Nephron progenitor cell (in vitro differentiated cells): ENCODE data around the gene PLK4.

Source experiments
- DNase-seq: peaks from one replicate; pipeline ENCODE4 v3.0.0; 2021
- H3K27ac Mint-ChIP-seq: 2 replicates; pipeline ENCODE4 v1.8.0; 2021; ENCODE audit warnings: mild to moderate bottlenecking, moderate library complexity, mixed read lengths
- H3K27me3 Mint-ChIP-seq: 2 replicates; pipeline ENCODE4 v1.8.0; 2021; ENCODE audit warnings: mild to moderate bottlenecking, low read depth, mixed read lengths; ENCODE audit not compliant: poor library complexity
- H3K36me3 Mint-ChIP-seq: 2 replicates; pipeline ENCODE4 v1.8.0; 2021; ENCODE audit warnings: low read depth, mixed read lengths
- H3K4me1 Mint-ChIP-seq: 2 replicates; pipeline ENCODE4 v1.8.0; 2021; ENCODE audit warnings: mixed read lengths
- H3K4me3 Mint-ChIP-seq: 2 replicates; pipeline ENCODE4 v1.8.0; 2021; ENCODE audit warnings: mild to moderate bottlenecking, moderate library complexity, mixed read lengths
- H3K9me3 Mint-ChIP-seq: 2 replicates; pipeline ENCODE4 v1.8.0; 2021; ENCODE audit warnings: mild to moderate bottlenecking, moderate library complexity, mixed read lengths
- TF ChIP-seq, protein P1 (sequence below): fragments of 200-600 bp; sonication (generic); IDR thresholded peaks from 2 replicates; pipeline ENCODE4 v1.5.0; 2021; ENCODE audit warnings: antibody characterized with exemption

PLK4 gene

GRCh38 chr4:127936974-127937373 lies 56.3 kb downstream of the PLK4 start:
- H3K27me3 Mint-ChIP-seq, result no peaks in the 10 kb centered on the region
- H3K36me3 Mint-ChIP-seq, result peaks cover 26% of the 10 kb centered on the region
- H3K27ac Mint-ChIP-seq, result no peak overlapping the region
- DNase-seq, result no peak
- H3K9me3 Mint-ChIP-seq, result no peaks in the 10 kb centered on the region
- no peaks in the 10 kb centered on the region for H3K4me1 Mint-ChIP-seq
- TF ChIP-seq, protein P1, sequence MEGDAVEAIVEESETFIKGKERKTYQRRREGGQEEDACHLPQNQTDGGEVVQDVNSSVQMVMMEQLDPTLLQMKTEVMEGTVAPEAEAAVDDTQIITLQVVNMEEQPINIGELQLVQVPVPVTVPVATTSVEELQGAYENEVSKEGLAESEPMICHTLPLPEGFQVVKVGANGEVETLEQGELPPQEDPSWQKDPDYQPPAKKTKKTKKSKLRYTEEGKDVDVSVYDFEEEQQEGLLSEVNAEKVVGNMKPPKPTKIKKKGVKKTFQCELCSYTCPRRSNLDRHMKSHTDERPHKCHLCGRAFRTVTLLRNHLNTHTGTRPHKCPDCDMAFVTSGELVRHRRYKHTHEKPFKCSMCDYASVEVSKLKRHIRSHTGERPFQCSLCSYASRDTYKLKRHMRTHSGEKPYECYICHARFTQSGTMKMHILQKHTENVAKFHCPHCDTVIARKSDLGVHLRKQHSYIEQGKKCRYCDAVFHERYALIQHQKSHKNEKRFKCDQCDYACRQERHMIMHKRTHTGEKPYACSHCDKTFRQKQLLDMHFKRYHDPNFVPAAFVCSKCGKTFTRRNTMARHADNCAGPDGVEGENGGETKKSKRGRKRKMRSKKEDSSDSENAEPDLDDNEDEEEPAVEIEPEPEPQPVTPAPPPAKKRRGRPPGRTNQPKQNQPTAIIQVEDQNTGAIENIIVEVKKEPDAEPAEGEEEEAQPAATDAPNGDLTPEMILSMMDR, result no peak
- H3K4me3 Mint-ChIP-seq, result no peak overlapping the region
